Stimulated activated CD8-positive, alpha-beta memory T cell treated with anti-CD3 and anti-CD28 coated beads, Interleukin-4, amount 100 ng/mL, for 4 hours (primary cell): ENCODE measurements around the gene DET1.
"Not testable (repeated sequence)": the region's sequence is repeated elsewhere in the genome, so short reads cannot be mapped to it uniquely, and the experiment has no call there.

Experiments used
- DNase-seq, 2 donors: peaks; one replicate each; pipeline ENCODE4 v3.0.0-alpha.2; 2020; ENCODE audit warnings: low read depth in 2 of 2, low spot score in 1 of 2

The DET1 gene

DNA sequence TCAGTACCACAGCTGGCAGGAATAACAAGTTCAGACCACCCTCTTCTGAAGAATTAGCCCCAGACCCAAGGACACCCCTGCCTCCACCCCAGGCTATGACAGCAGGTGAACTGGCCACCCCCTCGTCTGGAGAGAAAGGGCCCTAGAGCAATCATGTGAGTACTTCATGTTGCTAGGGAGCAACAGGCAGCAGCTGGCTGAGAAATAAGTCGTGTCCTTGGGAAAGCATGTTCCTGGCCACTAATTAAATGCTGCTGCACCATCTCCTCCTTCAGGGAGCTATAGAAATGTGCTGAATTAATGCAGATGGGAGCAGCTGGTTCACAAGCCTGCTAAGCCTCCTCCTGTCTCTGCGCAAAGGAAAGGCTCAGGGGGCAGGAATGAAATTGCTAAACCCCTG lies 47.5 kb downstream of the DET1 start:
- DNase-seq: no peak

- DNase-seq: no peak
Observed at GRCh38 chr15:88497109-88497765, 49.2 kb downstream of the DET1 start.

DNA sequence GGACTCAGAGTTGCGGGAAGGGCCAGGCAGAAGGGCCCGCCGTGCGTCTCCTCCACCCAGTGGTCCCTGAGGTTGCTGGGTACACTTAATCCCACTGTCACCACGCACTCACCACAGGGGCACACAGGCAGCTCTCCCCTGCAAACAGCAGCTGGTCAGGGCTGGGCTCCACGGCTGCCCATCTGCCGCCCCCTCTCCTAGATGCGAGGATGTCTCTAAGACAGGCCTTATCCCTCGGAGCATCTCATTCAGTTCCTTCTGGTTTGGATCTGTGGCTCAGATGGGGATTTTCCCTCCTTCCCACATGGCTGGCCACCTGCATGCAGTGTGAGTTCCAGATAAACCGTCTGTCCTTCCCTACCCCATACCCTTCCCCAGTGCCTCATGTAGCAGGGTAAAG lies 52.6 kb downstream of the DET1 start:
- DNase-seq: no peak

DNA sequence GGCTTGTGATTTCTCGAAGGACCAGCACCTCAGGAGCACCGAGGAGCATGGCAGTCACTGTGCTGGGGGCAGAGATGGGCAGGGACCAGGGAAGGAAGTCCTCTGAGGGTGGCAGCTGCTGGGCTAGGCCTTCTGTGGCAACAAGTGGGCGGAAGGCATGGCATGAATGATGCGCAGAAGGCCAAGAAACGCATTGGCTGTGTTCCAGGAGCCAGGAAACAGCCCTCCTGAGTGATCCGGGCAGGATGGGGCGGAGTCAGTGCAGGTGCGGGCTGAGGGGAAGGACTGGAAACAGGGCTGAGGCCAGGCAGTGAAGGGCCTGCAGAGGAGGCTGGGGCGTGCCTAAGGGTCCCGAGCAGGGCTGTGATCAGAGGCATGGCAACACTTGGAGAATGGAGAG lies 55.3 kb downstream of the DET1 start:
- DNase-seq: no peak

DNA sequence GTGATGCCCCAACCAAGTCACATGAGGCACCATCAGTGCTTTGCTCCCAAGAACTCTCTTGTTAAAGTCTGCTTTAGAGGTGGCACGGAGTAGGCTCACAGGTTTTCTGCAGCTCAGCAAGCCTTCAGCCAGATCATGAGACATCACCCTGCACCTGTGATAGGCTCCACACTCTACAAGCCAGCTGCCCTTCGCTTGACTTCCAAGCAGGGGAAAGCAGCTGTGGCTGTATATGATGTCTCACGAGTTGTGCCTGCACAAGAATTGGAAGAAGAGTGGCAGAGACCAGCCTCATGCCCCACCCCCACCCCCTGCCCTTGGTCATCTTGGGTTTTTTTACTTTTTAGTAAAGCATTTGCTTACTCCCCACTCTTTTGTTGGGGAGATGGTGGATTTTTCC lies 56.4 kb downstream of the DET1 start:
- DNase-seq: no peak

GRCh38 chr15:88489321-88489720 lies 57.2 kb downstream of the DET1 start:
- DNase-seq: no peak

DNA sequence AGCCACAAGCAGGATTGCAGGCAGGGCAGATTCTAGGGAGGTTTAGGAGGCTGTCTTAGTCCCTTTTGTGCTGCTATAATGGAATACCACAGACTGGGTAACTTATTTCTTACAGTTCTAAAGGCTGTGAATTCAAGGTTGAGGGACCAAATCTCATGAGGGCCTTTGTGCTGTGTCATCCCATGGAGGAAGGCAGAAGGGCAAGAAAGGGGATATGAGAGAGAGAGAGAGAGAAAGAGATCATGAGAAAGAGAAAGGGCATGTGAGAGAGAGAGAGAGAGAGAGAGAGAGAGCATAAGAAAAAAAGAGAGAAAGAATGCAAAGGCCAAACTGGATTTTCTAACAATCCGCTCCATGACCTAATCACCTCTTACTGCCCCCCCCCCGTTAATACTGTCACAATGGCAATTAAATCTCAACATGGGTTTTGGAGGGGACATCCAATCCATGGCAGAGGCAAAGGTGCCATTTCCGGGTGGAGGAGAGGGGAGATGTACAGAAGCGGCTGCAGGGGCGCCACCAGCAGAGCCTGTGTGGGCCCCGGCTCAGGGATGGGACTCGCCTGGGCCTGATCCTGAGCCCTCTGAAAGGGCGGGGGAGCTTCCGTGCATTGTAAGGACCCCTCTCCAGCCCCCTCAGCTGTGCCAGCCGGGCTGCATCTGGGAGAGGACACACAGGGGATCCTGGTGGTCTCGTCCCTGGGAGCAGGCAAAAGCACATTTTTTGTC lies 58.5 kb downstream of the DET1 start:
- DNase-seq: no peak

DNA sequence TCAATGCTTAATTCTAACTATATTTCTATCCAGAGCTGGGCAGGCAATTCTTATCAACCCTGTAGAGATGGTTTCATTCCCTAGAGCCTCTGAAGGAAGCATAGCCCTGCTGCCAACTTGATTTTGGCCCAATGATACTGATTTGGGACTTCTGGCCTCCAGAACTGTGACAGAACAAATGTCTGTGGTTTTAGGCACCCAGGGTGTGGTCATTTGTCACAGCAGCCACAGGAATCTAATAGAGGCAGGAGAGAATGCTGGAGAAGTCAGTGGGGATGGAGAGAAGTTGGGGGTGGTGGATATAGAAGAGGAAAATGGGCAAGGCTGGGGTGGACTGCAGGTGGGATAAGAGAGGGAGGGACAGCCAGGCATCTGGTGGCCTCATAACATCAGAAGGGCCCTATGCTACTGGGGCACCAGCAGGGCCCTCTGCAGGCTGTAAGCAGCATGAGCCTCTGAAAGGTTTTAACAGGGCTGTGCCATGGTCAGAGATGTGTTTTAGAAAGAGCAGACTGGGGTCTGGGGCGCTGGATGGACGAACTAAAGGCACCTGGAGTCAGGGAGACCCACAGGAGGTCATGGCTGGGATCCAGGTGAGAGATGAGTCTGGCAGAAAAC lies 59.2 kb downstream of the DET1 start:
- no peak for DNase-seq

DNA sequence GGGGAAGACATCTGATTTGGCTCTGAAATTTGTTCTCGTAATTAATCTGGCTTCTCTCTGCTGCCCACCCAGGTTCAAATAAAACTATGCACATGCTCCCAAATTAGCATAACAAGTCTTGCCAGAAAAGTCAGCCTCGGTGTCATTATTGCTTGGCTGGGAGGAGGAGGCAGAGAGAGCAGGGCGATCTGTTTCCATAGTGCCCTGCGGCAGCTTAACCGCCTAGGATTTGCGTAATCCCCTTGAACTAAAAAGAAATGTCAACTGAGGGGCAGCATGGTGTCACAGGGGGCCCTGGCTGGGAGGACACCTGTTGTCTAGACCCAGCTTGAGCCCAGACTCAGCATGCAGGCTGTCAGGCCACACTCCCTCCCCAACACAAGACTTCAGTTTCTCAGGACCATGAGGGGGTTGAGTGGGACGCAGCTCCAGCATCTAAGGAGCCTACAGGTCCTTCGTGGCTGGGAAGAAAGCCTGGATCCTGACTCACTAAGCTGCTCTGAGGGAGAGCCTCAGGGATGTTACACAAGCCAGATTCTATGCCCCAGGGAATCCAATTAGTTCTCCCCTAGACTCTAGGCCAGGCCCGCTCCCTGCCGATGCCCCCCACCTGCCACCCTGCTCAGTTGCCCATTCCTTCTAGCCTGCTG lies 61.7 kb downstream of the DET1 start:
- DNase-seq: no peak

DNA sequence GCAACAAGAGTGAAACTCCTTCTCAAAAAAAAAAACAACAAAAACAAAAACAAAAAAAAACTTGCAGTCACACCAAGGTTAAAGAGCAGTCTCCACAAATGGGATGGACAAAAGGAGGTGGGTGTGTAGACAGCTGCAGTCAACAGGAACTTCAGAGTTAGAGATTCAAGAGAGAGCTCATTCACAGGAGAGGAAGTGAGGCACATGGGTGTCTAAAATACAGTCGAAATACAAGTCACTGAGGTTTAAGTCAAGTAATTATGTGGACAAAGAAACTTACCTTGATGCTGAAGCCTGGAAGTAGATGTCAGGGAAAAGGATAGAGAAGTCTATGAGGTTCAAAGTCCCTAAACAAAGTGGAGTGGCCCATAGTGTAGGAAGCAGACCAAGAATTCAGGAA lies 64.2 kb downstream of the DET1 start:
- no peak for DNase-seq

GRCh38 chr15:88480981-88481380 lies 65.5 kb downstream of the DET1 start:
- no peak for DNase-seq

DNA sequence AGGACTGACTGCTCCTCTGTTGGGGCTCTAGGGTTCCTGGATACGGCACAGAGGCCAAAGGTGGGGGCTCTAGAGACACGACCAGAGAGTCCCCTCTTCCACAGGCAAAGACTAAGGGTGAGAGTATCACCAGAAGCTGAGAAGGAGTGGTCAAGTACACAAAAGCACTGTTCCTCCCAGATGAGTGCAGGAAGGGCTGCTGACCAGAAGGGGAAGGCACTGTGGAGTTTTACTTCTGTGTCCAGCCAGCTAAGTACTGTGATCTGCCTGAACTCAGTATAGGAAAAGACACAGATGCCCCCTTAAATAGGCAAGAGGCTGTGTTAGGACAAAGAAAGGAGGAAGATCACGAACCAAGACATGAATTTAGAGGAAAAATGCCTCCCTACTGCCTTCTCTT lies 67.3 kb downstream of the DET1 start:
- no peak for DNase-seq

GRCh38 chr15:88477904-88478303 lies 68.6 kb downstream of the DET1 start:
- no peak for DNase-seq

DNA sequence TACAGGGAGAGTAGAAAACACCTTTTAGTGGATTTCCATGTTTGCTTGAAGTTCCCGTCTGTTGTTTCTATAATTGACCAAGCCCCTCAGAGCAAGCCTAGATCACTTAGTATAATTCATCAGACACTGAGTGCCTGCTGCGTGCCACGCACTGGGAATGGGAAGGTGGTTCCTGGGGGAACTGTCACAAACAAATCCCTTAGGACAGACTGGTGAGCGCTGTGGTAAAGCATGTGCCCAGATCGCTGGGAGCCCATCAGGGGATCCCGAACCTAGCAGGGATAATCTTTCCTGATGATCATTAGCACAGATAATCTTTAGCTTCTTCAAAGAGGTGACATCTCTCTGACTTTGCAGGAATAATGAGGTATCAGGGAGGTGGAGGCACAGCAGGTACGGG lies 69.4 kb downstream of the DET1 start:
- no peak for DNase-seq

DNA sequence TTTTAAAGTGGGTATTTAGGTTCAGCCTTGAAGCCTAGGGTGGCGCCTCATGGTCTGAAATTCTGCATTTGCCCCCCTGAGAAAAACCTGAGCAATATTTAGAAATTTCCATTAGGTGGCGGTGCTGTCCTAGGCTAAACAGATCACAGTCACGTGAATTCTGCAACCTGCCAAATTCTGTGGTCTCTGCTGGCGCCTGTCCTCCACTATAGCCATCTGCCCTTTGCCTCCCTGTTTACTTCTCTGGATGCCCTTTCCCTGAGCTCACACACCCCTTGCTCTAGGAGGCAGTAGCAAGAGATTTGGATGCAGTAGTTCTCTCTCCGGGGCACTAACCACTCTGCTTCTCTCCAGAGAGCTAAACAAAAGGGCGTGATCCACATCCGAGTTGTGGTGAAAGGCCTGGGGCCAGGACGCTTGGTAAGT lies 69.8 kb downstream of the DET1 start:
- no peak for DNase-seq

GRCh38 chr15:88473661-88474293 lies 72.7 kb downstream of the DET1 start:
- not testable (repeated sequence) for DNase-seq

DNA sequence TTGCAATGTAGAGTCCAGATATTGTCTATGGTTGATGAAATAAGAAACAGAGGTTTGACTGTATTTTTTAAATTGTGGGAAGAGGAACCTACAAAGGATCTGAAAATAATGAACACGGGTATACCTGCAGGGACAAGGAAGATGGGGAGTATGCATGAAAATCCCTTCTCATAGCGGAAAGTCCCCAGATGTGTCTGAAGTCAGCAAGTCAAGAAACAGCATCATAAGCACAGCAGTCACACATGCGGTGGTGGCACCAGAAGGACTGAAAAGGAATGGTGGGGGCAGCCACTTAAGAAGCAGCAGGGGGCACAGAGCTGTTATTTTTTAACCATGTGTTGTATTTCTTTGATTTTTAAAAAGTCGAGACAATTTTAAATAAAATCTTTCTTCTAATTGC lies 74.3 kb downstream of the DET1 start:
- DNase-seq: no peak

DNA sequence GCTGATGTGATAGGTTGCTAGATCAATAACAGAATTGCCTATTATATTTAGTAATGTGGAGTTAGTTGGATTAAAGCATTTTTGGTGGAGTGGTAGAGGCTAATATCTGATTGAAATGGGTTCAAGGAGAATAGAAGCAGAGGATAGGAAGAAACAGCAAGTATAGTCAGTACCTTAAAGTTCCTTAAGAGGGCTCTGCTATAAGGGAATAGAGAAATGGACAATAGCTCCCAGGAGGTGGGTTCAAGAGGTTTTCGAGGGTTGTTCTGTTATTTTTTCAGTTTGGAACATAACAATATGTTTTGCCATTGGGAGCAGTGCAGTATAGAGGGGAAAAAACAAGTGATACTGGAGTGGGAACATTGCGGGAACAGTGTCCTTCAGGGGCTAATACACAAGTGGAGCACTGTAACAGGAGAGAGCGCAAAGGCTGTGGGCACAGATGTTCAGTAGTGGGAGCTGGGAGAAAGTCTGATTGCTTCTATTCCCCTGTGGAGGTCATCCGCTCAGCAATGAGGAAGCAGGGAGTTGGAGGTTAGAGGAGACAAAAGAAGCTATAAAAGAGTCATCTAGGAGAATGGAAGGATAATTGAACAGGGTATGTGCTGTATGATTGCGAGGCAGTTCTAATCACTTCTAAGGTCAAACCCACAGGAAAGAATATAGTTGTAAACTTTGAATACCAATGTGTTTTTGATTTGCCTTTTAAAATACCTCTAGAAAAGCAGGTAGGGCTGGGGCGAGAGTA lies 75.7 kb downstream of the DET1 start:
- no peak for DNase-seq

GRCh38 chr15:88469321-88469720 lies 77.2 kb downstream of the DET1 start:
- DNase-seq: no peak

- DNase-seq: not testable (repeated sequence)
Observed at GRCh38 chr15:88468721-88469120, 77.8 kb downstream of the DET1 start.
